ENCODE data around the gene TIMM10B.

GRCh38 chr11:6455070-6455469, 26.2 kb upstream of the TIMM10B start:
- TF ChIP-seq, protein P1, sequence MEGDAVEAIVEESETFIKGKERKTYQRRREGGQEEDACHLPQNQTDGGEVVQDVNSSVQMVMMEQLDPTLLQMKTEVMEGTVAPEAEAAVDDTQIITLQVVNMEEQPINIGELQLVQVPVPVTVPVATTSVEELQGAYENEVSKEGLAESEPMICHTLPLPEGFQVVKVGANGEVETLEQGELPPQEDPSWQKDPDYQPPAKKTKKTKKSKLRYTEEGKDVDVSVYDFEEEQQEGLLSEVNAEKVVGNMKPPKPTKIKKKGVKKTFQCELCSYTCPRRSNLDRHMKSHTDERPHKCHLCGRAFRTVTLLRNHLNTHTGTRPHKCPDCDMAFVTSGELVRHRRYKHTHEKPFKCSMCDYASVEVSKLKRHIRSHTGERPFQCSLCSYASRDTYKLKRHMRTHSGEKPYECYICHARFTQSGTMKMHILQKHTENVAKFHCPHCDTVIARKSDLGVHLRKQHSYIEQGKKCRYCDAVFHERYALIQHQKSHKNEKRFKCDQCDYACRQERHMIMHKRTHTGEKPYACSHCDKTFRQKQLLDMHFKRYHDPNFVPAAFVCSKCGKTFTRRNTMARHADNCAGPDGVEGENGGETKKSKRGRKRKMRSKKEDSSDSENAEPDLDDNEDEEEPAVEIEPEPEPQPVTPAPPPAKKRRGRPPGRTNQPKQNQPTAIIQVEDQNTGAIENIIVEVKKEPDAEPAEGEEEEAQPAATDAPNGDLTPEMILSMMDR (IDR thresholded peaks at IDR 0.05 in 8 of 11, conservative IDR thresholded peaks at IDR 0.05 in 3 of 11), result no peak
- TF ChIP-seq POLR2A (IDR thresholded peaks at IDR 0.05) (no peak), POLR2AphosphoS5 (IDR thresholded peaks at IDR 0.05) (no peak)

All from spleen (tissue), 7 donors.